ENCODE results near the gene SKOR1. TPM values are rescaled to one million over a fixed set of nuclear protein-coding genes. Genes with fewer than 3 reads are reported as not detected.

Gene SKOR1
- total and polyA plus RNA-seq, 12 donors, result 0.07 to 0.40 (median 0.15) TPM

- WGBS, 2 donors, result 85 to 89% methylated on average over 3 of the region's 3 CpGs
- no peak overlapping the region for H3K27ac ChIP-seq
- no peak for TF ChIP-seq CTCF (IDR thresholded peaks at IDR 0.05)
- intact Hi-C loops (cut with DNase I), result no loop called here
- H3K4me1 ChIP-seq, result no peaks in the 10 kb centered on the region
- peaks cover 0 to 13% (median 0%) of the 10 kb centered on the region in 9 donors for H3K36me3 ChIP-seq
- H3K9me3 ChIP-seq, result peaks cover 0 to 20% (median 7%) of the 10 kb centered on the region in 11 donors
- H3K4me3 ChIP-seq, result no peak overlapping the region
- peaks cover 0 to 32% (median 25%) of the 10 kb centered on the region in 7 donors for H3K27me3 ChIP-seq
- DNase-seq (no peak), ATAC-seq (no peak)
Measured at GRCh38 chr15:67813104-67813634, 12.1 kb upstream of the SKOR1 start.

- no peak overlapping the region for H3K4me3 ChIP-seq
- DNase-seq, result no peak
- peaks cover 0 to 20% (median 7%) of the 10 kb centered on the region in 11 donors for H3K9me3 ChIP-seq
- H3K4me1 ChIP-seq, result peaks cover 0 to 7% (median 0%) of the 10 kb centered on the region in 9 donors
- intact Hi-C loops (cut with DNase I), result no loop called here
- H3K27me3 ChIP-seq, result peaks cover 13 to 52% (median 44%) of the 10 kb centered on the region in 7 donors
- no peak overlapping the region for H3K27ac ChIP-seq
- ATAC-seq, result no peak
- 76 to 85% methylated on average over 5 of the region's 5 CpGs for WGBS, 2 donors
- peaks cover 0 to 5% (median 0%) of the 10 kb centered on the region in 9 donors for H3K36me3 ChIP-seq
- no peak for TF ChIP-seq CTCF (IDR thresholded peaks at IDR 0.05)
Measured at GRCh38 chr15:67815036-67815592, 10.2 kb upstream of the SKOR1 start.

GRCh38 chr15:67816668-67817067 is 8.6 kb upstream of the SKOR1 start:
- Histone ChIP-seq H3K4me1 (peaks cover 0 to 22% (median 7%) of the 10 kb centered on the region in 9 donors), H3K27me3 (peaks cover 28 to 67% (median 60%) of the 10 kb centered on the region in 7 donors), H3K4me3 (no peak overlapping the region), H3K9me3 (peaks cover 0 to 20% (median 7%) of the 10 kb centered on the region in 11 donors), H3K27ac (no peak overlapping the region), H3K36me3 (peaks cover 0 to 5% (median 0%) of the 10 kb centered on the region in 9 donors)
- ATAC-seq, result no peak
- intact Hi-C loops (cut with DNase I), result no loop called here
- DNase-seq, result no peak
- TF ChIP-seq CTCF (IDR thresholded peaks at IDR 0.05), result no peak
- WGBS, 2 donors, result 95 to 98% methylated on average over 3 of the region's 3 CpGs

- Histone ChIP-seq H3K4me1 (peaks cover 0 to 31% (median 10%) of the 10 kb centered on the region in 9 donors), H3K9me3 (peaks cover 0 to 20% (median 7%) of the 10 kb centered on the region in 11 donors), H3K27me3 (peaks cover 42 to 85% (median 78%) of the 10 kb centered on the region in 7 donors), H3K27ac (no peak overlapping the region), H3K4me3 (no peak overlapping the region), H3K36me3 (peaks cover 0 to 5% (median 0%) of the 10 kb centered on the region in 9 donors)
- WGBS, 2 donors, result 66 to 68% methylated on average over 3 of the region's 3 CpGs
- intact Hi-C loops (cut with DNase I), result no loop called here
- no peak for TF ChIP-seq CTCF (IDR thresholded peaks at IDR 0.05)
- DNase-seq (no peak), ATAC-seq (no peak)
Measured at GRCh38 chr15:67818464-67818863, 6.8 kb upstream of the SKOR1 start.

All from heart right ventricle (tissue), 16 donors.